Measurements from ENCODE around the gene CELSR3. TPM values are rescaled to one million over a fixed set of nuclear protein-coding genes. Genes with fewer than 3 reads are reported as not detected.

CELSR3 gene
- total RNA-seq, 1 donor from 2014 or later, result 0.64 TPM

GRCh38 chr3:48663489-48664312 is 1.0 kb upstream of the CELSR3 start:
- peak; percentile 95 for DNase-seq (ENCODE audit: low spot score)

DNA sequence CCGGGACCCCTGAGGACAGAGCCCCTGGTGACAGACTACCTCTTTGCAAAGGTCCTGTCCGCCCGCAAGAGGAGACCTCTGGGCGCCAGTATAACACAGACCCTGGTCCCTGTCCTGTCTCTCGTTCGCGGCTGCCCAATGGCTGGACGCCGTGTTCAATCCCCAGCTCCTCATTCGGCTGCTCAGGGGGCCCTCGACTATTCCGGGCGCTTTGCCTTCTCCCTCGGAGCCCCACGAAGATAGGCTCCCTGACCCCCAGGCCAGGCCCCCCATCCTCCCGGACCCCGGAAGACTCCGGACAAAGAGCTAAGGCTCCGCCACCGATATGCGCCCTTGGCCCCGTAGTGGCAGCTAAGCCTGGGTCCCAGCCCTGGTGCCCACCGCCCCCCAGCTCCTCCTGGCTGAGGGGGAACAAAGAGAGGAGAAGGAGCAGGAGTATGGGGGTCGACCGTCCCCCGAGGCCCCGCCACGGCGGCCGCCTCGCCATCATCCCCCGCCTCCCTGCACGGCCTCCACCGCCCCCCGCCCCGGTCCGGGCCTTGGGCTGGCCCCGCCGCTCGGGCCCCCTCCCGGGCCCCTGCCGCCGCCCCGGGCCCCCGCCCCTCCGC is 437 bp downstream of the CELSR3 start:
- no peak for DNase-seq (ENCODE audit: low spot score)

DNA sequence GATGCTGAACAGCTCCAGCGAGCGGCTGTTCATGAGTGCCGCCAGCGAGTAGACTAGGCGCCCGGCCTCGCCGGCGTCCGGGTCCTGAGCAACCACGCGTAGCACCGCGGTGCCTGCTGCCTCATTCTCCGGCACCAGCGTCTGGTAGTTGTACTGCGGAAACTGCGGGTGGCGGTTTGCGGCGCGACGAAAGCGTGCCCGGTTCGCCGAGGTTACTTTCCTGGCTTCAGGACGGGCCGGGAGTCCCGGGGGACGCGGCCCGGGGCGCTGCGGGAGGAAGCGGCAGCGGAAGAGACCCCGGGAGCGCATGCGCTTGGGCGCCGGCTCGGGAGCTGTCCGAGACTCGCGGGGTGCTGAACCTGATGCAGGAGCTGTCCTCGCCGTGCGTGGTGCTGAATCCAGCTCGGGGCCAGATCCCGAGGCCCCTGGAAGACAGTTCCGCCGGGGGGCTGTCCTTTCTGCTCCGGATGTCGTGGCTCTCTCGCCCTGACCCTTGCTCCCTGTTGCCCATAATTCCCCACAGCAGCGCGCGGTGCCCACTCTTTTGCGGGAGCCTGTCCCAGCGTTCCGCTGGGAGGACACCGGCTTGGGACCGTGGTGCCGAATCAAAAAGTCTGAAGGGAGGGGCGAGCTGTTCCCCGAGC is 1.1 kb downstream of the CELSR3 start:
- DNase-seq (ENCODE audit: low spot score), result no peak

- DNase-seq (ENCODE audit: low spot score), result no peak
Measured at GRCh38 chr3:48660800-48661400, 1.8 kb downstream of the CELSR3 start.

GRCh38 chr3:48656841-48657281 is 5.8 kb downstream of the CELSR3 start:
- DNase-seq (ENCODE audit: low spot score), result no peak

GRCh38 chr3:48656061-48656840 is 6.4 kb downstream of the CELSR3 start:
- peak; percentile 94 for DNase-seq (ENCODE audit: low spot score)

DNA sequence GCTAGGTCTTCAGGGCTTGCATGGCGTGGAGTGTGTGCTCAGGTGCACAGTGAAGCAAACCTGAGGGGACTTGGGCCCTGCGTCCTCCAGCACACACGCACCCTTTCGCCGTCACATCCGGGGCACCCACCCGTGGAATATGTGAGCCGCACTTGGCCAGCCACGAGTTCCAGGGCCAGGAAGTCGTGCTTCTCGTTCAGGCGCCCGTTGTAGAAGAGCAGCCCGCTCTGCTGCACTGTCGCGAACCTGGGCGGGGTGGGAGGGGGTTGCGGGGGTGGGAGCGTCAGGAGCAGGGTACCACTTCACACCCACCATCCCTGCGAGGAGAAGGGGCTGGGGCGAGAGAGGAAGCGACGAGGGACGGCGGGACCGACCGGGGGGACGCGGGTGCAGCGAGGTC is 7.1 kb downstream of the CELSR3 start:
- no peak for DNase-seq (ENCODE audit: low spot score)

GRCh38 chr3:48655063-48655462 is 7.6 kb downstream of the CELSR3 start:
- no peak for DNase-seq (ENCODE audit: low spot score)

- no peak for DNase-seq (ENCODE audit: low spot score)
Measured at GRCh38 chr3:48652923-48653715, 9.6 kb downstream of the CELSR3 start.

- no peak for DNase-seq (ENCODE audit: low spot score)
Measured at GRCh38 chr3:48651771-48652170, 10.9 kb downstream of the CELSR3 start.

GRCh38 chr3:48650723-48651122 is 12.0 kb downstream of the CELSR3 start:
- DNase-seq (ENCODE audit: low spot score), result no peak

DNA sequence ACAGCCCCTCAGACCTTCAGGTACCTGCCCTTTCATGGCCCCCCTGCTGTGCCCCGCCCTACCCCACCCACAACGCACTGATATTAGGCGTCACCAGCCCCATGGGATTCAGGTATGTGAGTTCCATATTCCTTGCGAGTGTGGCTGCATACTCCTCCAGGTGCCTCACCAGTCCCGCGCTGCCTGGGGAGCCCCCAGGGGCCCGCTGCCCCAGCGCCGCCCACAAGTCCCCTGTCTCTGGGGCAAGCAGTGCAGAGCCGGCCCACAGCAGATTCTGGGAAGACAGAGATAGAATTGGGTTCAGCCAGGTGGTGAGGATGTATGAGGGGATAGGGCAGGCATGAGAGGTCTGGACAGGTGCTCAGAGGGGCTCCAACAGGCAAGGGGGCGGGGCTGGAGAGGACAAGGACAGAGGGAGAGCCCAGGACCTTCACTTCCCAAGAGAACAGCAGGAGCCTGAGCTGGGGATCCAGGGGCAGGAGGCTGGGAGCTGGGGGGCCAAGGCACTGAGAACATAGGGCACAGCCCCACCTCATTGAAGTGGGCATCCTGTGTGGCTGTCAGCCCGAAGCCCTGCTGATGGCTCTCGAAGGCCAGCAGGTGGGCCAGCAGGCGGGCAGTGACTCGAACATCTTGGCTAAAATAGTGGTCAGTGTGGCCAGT is 14.4 kb downstream of the CELSR3 start:
- no peak for DNase-seq (ENCODE audit: low spot score)

DNA sequence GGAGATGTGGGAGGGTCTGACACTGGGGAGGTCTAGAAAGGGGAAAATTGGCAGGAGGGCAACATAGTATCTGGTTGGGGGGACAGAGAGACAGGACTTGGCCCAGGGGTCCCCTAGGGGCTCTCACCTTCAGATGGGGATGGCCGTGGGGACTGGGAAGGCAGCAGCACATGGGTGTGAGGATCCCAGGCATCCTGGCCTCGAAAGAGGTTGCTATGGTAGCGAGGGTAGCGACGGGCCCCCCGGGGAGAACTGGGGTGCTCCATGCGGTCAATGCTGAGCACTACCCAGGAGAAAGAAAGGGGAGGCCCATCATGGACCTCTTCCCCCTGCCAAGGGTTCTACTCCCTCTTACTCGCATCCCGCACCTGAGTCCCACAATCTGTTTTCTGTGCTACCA is 15.0 kb downstream of the CELSR3 start:
- DNase-seq (ENCODE audit: low spot score), result no peak

DNA sequence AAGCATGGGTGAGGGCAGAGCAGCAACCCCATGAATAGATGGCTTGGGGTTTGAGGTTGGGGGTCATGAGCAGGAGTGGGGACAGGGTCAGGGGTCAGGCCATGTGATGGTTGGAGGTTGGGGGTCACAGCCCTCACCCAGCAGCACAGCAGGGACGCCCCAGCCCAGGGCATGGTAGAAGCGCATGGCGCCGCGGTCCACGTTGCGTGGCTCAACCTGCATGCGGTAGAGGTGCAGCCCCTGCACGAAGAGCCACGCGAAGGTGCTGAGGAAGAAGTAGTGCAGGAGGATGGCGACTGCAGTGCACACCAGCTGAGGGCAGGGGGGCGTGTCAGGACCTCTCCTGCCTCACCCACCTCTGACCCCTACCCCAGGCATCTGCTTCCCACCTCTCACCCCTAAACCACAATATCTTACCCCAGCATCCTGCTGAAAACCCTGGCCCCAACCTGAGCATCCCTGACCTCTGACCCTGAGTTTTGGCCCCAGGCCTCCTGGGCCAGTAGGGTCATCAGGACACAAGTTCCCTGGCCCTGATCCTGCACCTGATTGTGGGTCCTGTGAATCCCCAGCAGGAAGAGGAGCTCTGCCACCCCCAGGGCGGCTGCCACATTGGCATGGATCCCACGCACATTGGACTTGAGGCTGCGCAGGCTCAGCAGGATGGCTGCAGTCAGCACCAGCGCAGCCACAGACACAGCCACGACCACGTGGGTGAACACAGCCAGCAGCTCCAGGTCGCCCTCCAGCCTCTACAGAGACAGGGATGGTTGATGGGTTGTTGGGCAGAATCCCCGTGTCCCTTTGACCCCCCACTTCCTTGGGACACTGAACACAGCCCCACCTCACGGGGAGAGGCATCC is 17.6 kb downstream of the CELSR3 start:
- no peak for DNase-seq (ENCODE audit: low spot score)

DNA sequence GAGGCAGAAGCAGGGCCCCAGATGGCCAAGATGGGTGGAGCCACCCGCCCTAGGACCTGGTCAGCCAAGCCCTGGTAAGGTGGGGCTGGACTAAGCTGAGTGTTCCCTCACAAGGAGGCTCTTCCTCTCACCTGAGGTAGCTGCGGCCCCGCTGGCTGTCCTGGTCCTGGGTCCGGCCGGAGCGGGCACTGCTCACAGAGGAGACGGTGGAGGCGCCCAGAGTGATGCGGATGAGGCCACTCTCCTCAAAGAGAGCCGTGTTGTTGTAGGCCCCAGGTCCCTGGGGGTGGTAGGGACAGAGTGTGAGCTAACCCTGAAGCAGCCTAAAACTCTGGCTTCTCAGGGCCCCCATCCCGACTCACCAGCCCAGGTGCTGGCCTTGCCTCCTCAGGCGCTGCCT is 20.1 kb downstream of the CELSR3 start:
- DNase-seq (ENCODE audit: low spot score), result no peak

GRCh38 chr3:48641396-48641795 is 21.3 kb downstream of the CELSR3 start:
- DNase-seq (ENCODE audit: low spot score), result no peak

- DNase-seq (ENCODE audit: low spot score), result no peak
Measured at GRCh38 chr3:48639944-48640606, 22.6 kb downstream of the CELSR3 start.

- DNase-seq (ENCODE audit: low spot score), result no peak
Measured at GRCh38 chr3:48637305-48637704, 25.4 kb downstream of the CELSR3 start.
